GM21825 (cell line): ENCODE data around the gene IGFLR1.

Experiments used
- ATAC-seq: cut with Tn5 transposase; IDR thresholded peaks from one replicate; pipeline ENCODE4 v1.9.1; 2021; ENCODE audit warnings: mild to moderate bottlenecking, moderate library complexity; ENCODE audit not compliant: unreplicated experiment

IGFLR1 gene

DNA sequence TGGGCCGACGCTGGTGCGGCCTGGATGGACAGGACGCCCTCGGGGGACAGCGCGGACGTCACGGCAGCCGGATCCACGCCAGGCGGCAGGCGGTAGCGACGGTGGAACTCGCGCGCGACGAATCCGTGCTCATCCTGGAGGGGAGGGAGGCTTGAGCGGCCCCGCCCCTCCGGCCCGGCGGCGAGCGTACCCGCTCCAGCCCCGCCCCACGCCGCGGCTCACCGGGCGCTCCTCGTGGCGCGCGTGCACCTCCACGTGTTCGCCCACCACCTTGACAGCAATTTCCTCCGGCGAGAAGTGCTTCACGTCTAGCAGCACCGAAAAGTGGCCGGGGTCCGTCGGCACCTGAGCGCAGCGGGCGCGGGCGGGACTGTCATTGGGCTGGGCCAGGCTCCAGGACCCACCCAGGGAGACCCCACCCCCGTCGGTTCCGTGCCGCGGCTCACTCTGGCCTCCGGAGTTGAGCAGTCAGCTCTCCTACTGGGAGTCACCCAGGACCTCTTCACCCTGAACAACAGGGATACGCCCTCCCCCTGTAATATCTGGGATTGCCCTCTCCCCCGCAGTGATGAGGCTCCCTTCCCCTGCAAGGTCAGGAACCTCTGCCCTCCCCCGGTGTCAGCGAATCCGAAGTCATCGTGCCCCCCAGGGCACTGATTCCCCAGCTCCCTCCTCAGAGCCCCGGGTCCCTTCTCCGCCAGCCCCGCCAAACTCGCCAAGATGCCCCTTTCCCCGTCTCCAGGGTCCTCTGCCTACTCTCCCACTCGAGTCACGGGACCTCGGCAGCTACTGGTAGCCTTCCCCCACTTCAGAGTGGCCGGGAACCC is 13.5 kb upstream of the IGFLR1 start:
- ATAC-seq, result no peak

DNA sequence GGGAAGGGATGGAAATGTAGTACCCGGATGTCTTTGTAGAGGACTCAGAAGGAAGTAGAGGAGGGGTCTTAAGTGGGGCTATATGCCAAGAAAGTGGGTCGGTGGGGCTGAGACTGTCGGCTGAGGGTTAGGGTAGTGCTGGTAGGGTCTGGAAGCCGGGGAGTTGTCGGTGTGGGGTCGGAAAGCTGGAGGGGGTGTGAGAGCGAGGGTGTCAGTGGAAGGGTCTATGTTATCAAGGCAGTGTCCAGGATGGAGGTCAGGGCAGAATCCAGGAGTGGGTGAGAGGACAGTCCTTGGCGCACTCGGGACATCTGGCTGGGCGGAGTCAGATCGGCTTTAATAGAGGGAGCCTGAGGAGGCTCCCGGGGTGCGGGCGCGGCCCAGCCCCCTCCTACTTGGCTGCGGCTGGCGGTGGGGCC is 12.9 kb upstream of the IGFLR1 start:
- ATAC-seq, result no peak

DNA sequence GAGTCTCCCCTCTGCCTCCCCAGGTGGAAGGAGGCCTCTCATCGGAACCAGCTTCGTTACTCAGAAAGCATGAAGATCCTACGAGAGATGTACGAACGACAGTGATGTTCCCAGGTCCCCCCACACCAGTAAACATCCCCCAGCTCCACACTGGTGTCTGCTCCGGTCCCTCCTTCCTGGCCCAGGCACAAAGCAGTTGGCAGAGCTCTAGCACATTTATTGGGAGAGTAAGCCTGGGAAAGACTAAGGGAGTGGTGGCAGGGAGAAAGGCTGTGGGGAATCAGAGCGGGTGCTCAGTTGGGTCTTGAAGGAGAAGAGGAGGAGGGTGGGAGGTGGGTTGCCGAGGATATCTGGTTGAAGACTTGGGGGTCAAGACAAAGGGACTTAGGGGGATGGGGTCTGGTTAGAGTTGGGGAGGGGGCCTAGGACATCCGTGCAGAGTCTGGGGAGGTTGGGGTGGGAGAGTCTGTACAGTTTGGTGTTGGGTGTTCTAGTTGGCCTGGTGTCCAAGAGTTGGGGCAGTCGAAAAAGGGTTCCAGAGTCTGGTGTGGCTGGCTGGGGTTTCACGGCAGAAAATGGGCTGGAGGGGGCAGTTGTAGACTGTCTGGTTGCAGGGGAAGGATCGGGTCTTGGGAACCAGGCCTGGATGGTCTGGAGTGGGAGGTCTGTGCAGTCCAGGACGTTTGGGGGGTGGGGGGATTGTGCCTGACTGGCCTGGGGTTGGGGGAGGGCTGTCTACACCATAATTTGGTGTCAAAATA is 12.3 kb upstream of the IGFLR1 start:
- no peak for ATAC-seq

DNA sequence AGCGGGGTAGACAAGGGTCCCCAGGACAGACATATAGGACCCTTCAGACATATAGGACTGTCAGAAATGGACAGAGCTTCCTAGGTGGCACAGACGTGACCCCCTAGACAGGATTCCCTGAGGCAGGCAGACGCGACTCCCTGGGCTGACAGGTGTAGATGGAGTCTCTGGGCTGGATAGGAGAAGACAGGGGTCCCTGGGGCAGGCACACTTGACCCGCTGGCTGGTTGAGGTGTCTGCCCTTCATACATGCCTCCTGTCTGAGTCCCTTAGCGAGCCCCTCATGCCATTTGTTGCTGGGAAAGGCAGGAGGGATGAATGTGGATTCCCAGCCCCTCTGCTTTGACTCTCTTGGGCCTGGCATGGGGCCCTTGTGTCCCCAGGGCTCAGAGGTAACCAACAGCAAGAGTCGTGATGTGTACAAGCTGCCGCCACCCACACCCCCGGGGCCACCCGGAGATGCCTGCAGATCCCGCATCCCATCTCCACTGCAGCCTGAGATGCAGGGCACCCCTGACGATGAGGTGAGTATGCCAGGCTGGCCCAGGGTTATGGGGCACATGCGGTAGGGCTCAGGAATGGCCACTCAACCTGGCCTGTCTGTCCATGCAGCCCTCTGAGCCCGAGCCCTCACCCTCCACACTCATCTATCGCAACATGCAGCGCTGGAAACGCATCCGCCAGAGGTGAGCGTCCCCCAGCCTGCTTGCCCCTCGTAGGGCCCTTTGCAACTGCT is 11.6 kb upstream of the IGFLR1 start:
- no peak for ATAC-seq

- ATAC-seq, result no peak
Observed at GRCh38 chr19:35752746-35753350, 10.6 kb upstream of the IGFLR1 start.

- no peak for ATAC-seq
Observed at GRCh38 chr19:35751839-35752745, 9.8 kb upstream of the IGFLR1 start.

GRCh38 chr19:35750167-35750566 is 7.9 kb upstream of the IGFLR1 start:
- ATAC-seq, result no peak

DNA sequence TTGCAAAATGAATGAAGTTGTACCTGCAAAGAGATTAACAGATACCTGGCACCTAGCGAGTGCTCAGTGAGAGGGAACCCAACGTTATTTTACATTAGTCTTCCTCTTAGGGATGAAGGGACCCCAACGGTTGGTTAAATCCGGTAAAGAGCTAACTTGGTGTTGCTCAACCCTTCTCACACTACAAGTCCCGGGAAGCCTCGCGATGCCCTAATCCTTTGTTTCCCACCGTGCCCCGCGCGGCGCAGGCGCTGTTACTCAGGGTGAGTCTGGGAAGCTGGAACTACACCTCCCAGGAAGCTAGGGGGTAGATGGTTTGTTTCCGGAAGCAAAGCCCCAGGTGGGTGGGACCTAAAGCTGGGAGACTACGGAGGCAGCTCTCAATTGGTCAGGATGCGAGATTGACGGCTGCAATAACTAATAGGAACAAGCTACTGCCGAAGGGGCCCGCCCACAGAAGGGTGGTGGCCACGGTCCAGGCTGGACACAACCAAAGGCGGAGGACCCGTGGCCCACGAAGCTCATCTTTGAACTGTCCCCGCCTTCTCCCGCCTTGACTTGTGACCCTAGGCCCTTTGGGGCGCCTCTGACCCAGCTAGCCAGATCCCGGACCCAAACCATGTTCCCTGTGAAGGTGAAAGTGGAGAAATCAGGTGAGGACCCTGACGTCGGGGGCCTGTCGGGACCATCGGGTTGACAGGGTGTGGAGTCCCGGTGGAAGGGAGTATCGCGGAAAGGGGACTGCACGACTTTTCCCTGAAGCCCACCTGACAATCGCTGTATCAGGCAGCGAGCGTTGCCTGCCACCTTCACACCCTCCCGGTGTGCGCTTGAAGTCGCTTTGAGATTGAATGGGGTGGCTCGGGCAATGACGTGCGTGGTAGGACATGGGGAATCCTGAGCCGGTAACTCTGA is 6.1 kb upstream of the IGFLR1 start, which contains the start of gene LIN37:
Gene LIN37 (plus strand): TSS at position 471 of the 915 bp plus-strand sequence. CDS start 149 bp downstream, at position 620.
- ATAC-seq, result peak; percentile 62

- no peak for ATAC-seq
Observed at GRCh38 chr19:35746531-35746930, 4.3 kb upstream of the IGFLR1 start.

DNA sequence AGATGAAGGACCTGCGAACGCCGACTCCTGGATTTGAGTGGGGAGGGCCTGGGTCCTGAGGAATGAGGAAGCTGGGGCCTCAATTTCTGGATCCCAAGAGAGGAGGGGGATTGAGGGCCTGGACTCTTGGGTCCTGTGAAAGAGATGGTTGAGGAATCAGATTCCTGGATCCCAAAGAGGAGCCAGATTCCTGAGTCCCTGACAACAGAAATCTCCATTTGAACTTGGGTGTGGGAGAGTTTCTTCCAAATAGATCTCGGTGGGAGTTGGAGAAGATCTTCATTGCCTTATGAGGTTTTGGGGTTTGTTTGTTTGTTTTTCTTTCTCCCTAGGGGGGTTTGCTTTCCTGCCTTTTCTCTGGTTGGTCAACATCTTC is 3.8 kb upstream of the IGFLR1 start:
- no peak for ATAC-seq

GRCh38 chr19:35745328-35746086 is 3.3 kb upstream of the IGFLR1 start, which contains the start of the genes PSENEN and U2AF1L4:
Gene PSENEN, plus strand, starts transcription at chr19:35745651. Its CDS starts 280 bp downstream, at chr19:35745931.
Gene U2AF1L4, minus strand, starts transcription at chr19:35745418. Its CDS starts 27 bp downstream, at chr19:35745391.
- peak; percentile 36 for ATAC-seq

DNA sequence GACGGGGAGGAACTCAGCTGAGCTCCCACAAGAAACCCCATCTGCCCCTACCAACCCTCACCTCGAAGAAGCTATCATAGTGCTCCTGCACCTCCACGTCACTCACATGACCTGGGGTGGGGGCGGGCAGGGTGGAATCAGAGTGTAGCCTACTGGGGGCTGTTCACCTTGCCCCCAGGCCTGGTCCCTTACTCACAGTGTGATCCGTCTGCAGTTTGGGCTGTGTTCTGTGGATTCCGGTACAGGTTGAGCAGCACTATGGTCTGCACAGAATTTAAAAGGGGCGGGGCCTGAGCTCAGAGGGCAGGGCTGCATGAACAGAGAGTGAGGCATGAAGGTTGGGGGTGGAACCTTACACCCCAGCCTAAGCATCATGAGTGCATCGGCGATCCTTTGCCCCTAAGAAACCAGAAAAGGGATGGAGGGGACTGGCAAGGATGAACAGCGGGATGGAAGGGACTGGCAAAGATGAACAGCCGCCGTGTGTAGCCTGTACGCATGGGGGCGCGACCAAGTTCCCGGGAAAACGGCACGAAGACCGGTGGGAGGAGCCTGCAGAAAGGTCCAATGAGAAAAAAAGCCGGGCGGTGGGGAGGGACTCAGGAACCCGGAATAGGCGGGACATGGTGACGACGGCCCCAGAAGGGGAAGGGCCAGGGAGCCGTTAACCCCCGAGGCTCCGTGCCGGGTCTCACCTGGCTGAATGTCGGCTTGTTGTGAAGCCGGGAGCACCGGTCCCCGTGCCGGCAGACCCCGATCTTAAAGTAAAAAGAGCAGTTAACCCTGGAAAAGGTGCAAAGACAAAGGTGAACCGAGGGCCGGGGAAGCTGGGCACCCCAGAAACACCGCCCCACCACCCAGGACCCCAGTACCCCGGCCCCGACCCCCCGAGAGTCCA is 2.4 kb upstream of the IGFLR1 start:
- ATAC-seq, result peak; percentile 28

GRCh38 chr19:35743640-35744429 is 1.6 kb upstream of the IGFLR1 start:
- ATAC-seq, result no peak

DNA sequence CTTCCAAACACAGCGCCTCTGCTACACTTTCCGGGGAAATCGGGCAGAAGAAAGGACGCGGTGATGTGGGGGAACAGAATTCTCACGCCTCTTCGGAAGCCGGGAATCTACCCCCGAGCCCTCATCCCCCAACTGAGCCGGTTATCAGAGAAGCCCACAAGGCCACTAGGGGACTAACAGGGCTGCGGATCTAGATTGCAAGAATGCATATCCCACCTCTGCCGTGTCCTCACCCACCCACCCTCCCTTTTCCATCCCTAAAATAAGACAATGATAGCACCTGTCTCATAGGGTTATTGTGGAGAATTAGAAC is 1.1 kb downstream of the IGFLR1 start:
- ATAC-seq, result no peak

- peak; percentile 48 for ATAC-seq
Observed at GRCh38 chr19:35740423-35741202, 1.6 kb downstream of the IGFLR1 start.

DNA sequence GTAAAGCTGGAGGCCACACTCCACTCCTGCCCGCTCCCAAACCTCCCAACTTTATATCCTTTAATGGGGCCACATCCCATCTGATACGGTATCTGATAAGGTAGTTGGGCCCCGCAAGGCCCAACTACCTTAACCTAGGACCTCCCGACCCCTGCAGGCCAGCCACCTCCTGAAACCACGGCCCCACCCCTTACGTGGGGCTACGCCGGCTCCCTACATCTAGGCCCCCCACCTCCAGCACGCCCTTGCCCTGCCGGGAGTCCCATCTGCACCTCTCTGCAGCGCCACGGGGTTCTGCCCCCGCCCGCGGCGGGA is 2.2 kb downstream of the IGFLR1 start:
- peak; percentile 14 for ATAC-seq
